ENCODE data around the gene PDXK.
"Not testable (repeated sequence)": the region's sequence is repeated elsewhere in the genome, so short reads cannot be mapped to it uniquely, and the experiment has no call there.

PDXK gene

GRCh38 chr21:43701936-43702784 lies 16.8 kb upstream of the PDXK start:
- ATAC-seq (replicated peaks; ENCODE audit: extremely low read depth, poor library complexity, severe bottlenecking) (no peak), DNase-seq (ENCODE audit: low spot score in 2 of 2) (no peak)
- Mint-ChIP-seq H3K27me3 (no peaks in the 10 kb centered on the region), H3K4me3 (peak overlapping the region; percentile 68), H3K36me3 (ENCODE audit: insufficient read depth) (peaks cover 5% of the 10 kb centered on the region), H3K9me3 (no peaks in the 10 kb centered on the region), H3K4me1 (peaks cover 11% of the 10 kb centered on the region), H3K27ac (ENCODE audit: low read depth) (peak overlapping the region; percentile 75)

- no peaks in the 10 kb centered on the region for H3K27me3 Mint-ChIP-seq
- DNase-seq (ENCODE audit: low spot score in 2 of 2) (no peak), ATAC-seq (replicated peaks; ENCODE audit: extremely low read depth, poor library complexity, severe bottlenecking) (no peak)
- peak overlapping the region; percentile 75 for H3K27ac Mint-ChIP-seq (ENCODE audit: low read depth)
- H3K36me3 Mint-ChIP-seq (ENCODE audit: insufficient read depth): peaks cover 5% of the 10 kb centered on the region
- no peaks in the 10 kb centered on the region for H3K9me3 Mint-ChIP-seq
- peak overlapping the region; percentile 68 for H3K4me3 Mint-ChIP-seq
- peaks cover 11% of the 10 kb centered on the region for H3K4me1 Mint-ChIP-seq
Measured at GRCh38 chr21:43702785-43703034, 16.2 kb upstream of the PDXK start.

- peaks cover 11% of the 10 kb centered on the region for H3K4me1 Mint-ChIP-seq
- DNase-seq (ENCODE audit: low spot score in 2 of 2): peak in 1 of 2 donors; percentile 54
- no peaks in the 10 kb centered on the region for H3K9me3 Mint-ChIP-seq
- no peaks in the 10 kb centered on the region for H3K27me3 Mint-ChIP-seq
- peak overlapping the region; percentile 75 for H3K27ac Mint-ChIP-seq (ENCODE audit: low read depth)
- peaks cover 5% of the 10 kb centered on the region for H3K36me3 Mint-ChIP-seq (ENCODE audit: insufficient read depth)
- peak; percentile 63 for ATAC-seq (replicated peaks; ENCODE audit: extremely low read depth, poor library complexity, severe bottlenecking)
- peak overlapping the region; percentile 68 for H3K4me3 Mint-ChIP-seq
Measured at GRCh38 chr21:43703035-43703880, 15.7 kb upstream of the PDXK start.

- Mint-ChIP-seq H3K4me3 (no peak overlapping the region), H3K27ac (ENCODE audit: low read depth) (no peak overlapping the region), H3K4me1 (peaks cover 11% of the 10 kb centered on the region), H3K9me3 (no peaks in the 10 kb centered on the region), H3K36me3 (ENCODE audit: insufficient read depth) (peaks cover 4% of the 10 kb centered on the region), H3K27me3 (no peaks in the 10 kb centered on the region)
- no peak for ATAC-seq (replicated peaks; ENCODE audit: extremely low read depth, poor library complexity, severe bottlenecking)
- no peak for DNase-seq (ENCODE audit: low spot score in 2 of 2)
Measured at GRCh38 chr21:43707462-43707861, 11.5 kb upstream of the PDXK start.

- ATAC-seq (replicated peaks; ENCODE audit: extremely low read depth, poor library complexity, severe bottlenecking) (no peak), DNase-seq (ENCODE audit: low spot score in 2 of 2) (no peak)
- H3K27me3 Mint-ChIP-seq: no peaks in the 10 kb centered on the region
- H3K9me3 Mint-ChIP-seq: no peaks in the 10 kb centered on the region
- H3K4me3 Mint-ChIP-seq: no peak overlapping the region
- H3K36me3 Mint-ChIP-seq (ENCODE audit: insufficient read depth): peaks cover 4% of the 10 kb centered on the region
- H3K27ac Mint-ChIP-seq (ENCODE audit: low read depth): no peak overlapping the region
- no peaks in the 10 kb centered on the region for H3K4me1 Mint-ChIP-seq
Measured at GRCh38 chr21:43708745-43709381, 10.1 kb upstream of the PDXK start.

GRCh38 chr21:43712268-43712942 lies 6.5 kb upstream of the PDXK start:
- Mint-ChIP-seq H3K4me3 (no peak overlapping the region), H3K4me1 (no peaks in the 10 kb centered on the region), H3K27ac (ENCODE audit: low read depth) (no peak overlapping the region), H3K27me3 (no peaks in the 10 kb centered on the region), H3K9me3 (no peaks in the 10 kb centered on the region), H3K36me3 (ENCODE audit: insufficient read depth) (peaks cover 2% of the 10 kb centered on the region)
- ATAC-seq (replicated peaks; ENCODE audit: extremely low read depth, poor library complexity, severe bottlenecking) (no peak), DNase-seq (ENCODE audit: low spot score in 2 of 2) (no peak)

- not testable (repeated sequence) for H3K4me3 Mint-ChIP-seq; ATAC-seq (replicated peaks; ENCODE audit: extremely low read depth, poor library complexity, severe bottlenecking)
Measured at GRCh38 chr21:43713123-43713522, 5.8 kb upstream of the PDXK start.

GRCh38 chr21:43716376-43717165 lies 2.4 kb upstream of the PDXK start:
- peak overlapping the region; percentile 85 for H3K4me3 Mint-ChIP-seq
- no peak overlapping the region for H3K27ac Mint-ChIP-seq (ENCODE audit: low read depth)
- peaks cover 11% of the 10 kb centered on the region for H3K36me3 Mint-ChIP-seq (ENCODE audit: insufficient read depth)
- H3K9me3 Mint-ChIP-seq: no peaks in the 10 kb centered on the region
- ATAC-seq (replicated peaks; ENCODE audit: extremely low read depth, poor library complexity, severe bottlenecking) (no peak), DNase-seq (ENCODE audit: low spot score in 2 of 2) (no peak)
- H3K27me3 Mint-ChIP-seq: no peaks in the 10 kb centered on the region
- H3K4me1 Mint-ChIP-seq: peaks cover 18% of the 10 kb centered on the region

More at GRCh38 chr21:43713123-43713522, 5.8 kb upstream of the PDXK start:
- H3K27ac Mint-ChIP-seq (ENCODE audit: low read depth); DNase-seq (ENCODE audit: low spot score in 2 of 2); H3K9me3 Mint-ChIP-seq; H3K4me1 Mint-ChIP-seq; H3K27me3 Mint-ChIP-seq; H3K36me3 Mint-ChIP-seq (ENCODE audit: insufficient read depth): not testable (repeated sequence)

GRCh38 chr21:43717166-43717853 lies 1.6 kb upstream of the PDXK start:
- no peak overlapping the region for H3K27ac Mint-ChIP-seq (ENCODE audit: low read depth)

GRCh38 chr21:43717967-43718871 lies 710 bp upstream of the PDXK start:
- Mint-ChIP-seq H3K4me1 (peaks cover 32% of the 10 kb centered on the region), H3K36me3 (ENCODE audit: insufficient read depth) (peaks cover 13% of the 10 kb centered on the region), H3K4me3 (peak overlapping the region; percentile 85), H3K27me3 (no peaks in the 10 kb centered on the region), H3K9me3 (no peaks in the 10 kb centered on the region), H3K27ac (ENCODE audit: low read depth) (peak overlapping the region; percentile 57)
- DNase-seq (ENCODE audit: low spot score in 2 of 2) (no peak), ATAC-seq (replicated peaks; ENCODE audit: extremely low read depth, poor library complexity, severe bottlenecking) (no peak)

More at GRCh38 chr21:43717166-43717853, 1.6 kb upstream of the PDXK start:
- no peaks in the 10 kb centered on the region for H3K27me3 Mint-ChIP-seq
- H3K36me3 Mint-ChIP-seq (ENCODE audit: insufficient read depth): peaks cover 11% of the 10 kb centered on the region
- no peak for ATAC-seq (replicated peaks; ENCODE audit: extremely low read depth, poor library complexity, severe bottlenecking)
- peak overlapping the region; percentile 85 for H3K4me3 Mint-ChIP-seq
- no peaks in the 10 kb centered on the region for H3K9me3 Mint-ChIP-seq
- peaks cover 24% of the 10 kb centered on the region for H3K4me1 Mint-ChIP-seq
- DNase-seq (ENCODE audit: low spot score in 2 of 2): no peak

Measured in central memory CD8-positive, alpha-beta T cell (primary cell).